GM12864 (cell line): ENCODE data around the gene OCIAD2.

Experiments used
- DNase-seq: peaks from one replicate; pipeline ENCODE4 v3.0.0-alpha.2; 2011; ENCODE audit warnings: low read depth
- H3K4me3 ChIP-seq: 2 replicates; pipeline ENCODE4 v1.5.1; 2011; ENCODE audit warnings: mild to moderate bottlenecking, low read depth, low read length, control low read depth
- CTCF ChIP-seq: IDR thresholded peaks from 2 replicates; pipeline ENCODE4 v1.5.1; 2011; ENCODE audit warnings: low read depth, mild to moderate bottlenecking, moderate library complexity, low read length, control low read depth, inconsistent platforms; ENCODE audit errors: missing control alignments

Gene OCIAD2

DNA sequence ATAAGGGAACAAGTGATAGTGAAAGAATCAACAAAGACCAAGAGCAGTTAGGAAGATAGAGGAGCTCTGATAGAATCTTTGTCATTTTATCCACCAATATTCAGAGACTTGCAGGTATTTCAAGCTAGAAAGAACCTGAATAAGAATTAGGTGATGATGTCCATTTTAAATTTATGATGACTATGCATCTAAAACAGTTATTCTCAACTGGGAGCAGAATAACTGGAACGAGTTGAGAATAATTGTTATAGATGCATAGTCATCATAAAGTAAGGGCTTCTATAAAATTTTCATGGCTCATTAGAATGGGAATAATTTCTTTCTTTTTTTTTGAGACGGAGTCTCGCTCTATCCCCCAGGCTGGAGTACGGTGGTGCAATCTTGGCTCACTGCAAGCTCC is 69.9 kb downstream of the OCIAD2 start:
- H3K4me3 ChIP-seq, result no peak overlapping the region
- no peak for DNase-seq
- TF ChIP-seq CTCF, result no peak
